Testis (tissue), 3 donors: Measurements from ENCODE around the gene TMEM41B. TPM values are rescaled to one million over a fixed set of nuclear protein-coding genes. Genes with fewer than 3 reads are reported as not detected.
A peak's percentile ranks its signal among the peaks of the same experiment; 100 is the strongest.
"Not testable (repeated sequence)": the region's sequence is repeated elsewhere in the genome, so short reads cannot be mapped to it uniquely, and the experiment has no call there.

Experiments
- DNase-seq: peaks from one replicate; pipeline ENCODE4 v3.0.0-alpha.2; 2019
- H3K27ac ChIP-seq, 2 donors: fragments of 200-600 bp; sonication (generic); one replicate each; pipeline ENCODE4 v1.5.1; 2019
- H3K27me3 ChIP-seq: fragments of 200-600 bp; sonication (generic); one replicate; pipeline ENCODE4 v1.5.1; 2019
- H3K36me3 ChIP-seq: fragments of 200-600 bp; sonication (generic); one replicate; pipeline ENCODE4 v1.5.1; 2017; ENCODE audit warnings: low read depth; ENCODE audit errors: missing control alignments
- H3K4me1 ChIP-seq: fragments of 200-600 bp; sonication (generic); one replicate; pipeline ENCODE4 v1.5.1; 2019
- H3K4me3 ChIP-seq, 2 donors: fragments of 200-600 bp; sonication (generic); one replicate each; pipeline ENCODE4 v1.5.1; 2017 to 2019
- H3K9me3 ChIP-seq: fragments of 200-600 bp; sonication (generic); one replicate; pipeline ENCODE4 v1.5.1; 2017
- CTCF ChIP-seq, 3 experiments: fragments of 450-650 bp in 2 of 3; fragments of 200-600 bp in 1 of 3; sonication (generic) in 1 of 3; IDR thresholded peaks; one replicate each; pipeline ENCODE4 v1.5.1; 2016 to 2019; ENCODE audit warnings: antibody characterized with exemption in 3 of 3, mild to moderate bottlenecking in 2 of 3, moderate library complexity in 1 of 3
- POLR2A ChIP-seq: fragments of 450-650 bp; IDR thresholded peaks from one replicate; pipeline ENCODE4 v1.6.1; 2017; ENCODE audit warnings: antibody characterized with exemption, mild to moderate bottlenecking, moderate library complexity
- WGBS, 2 donors: methylation state at CpG; one replicate each; pipeline ENCODE4 v1.1.5; 2018; 5-methylcytosine and 5-hydroxymethylcytosine counted together
- intact Hi-C: fragments of 100-400 bp; cut with DNase I; formaldehyde crosslinking; loops from one replicate; pipeline ENCODE4 v1.15.1; 2023; ENCODE audit warnings: low total_unique reads
- polyA plus RNA-seq: library from polyadenylated mRNA; stranded (reverse); fragments of 350-450 nt; fragmentation: Illumina TruSeq; extraction: RNeasy Lipid Tissue Mini Kit (QIAGEN cat#74804); gene quantifications from one replicate; pipeline ENCODE4 v1.2.3, GENCODE V29; 2014; ENCODE audit warnings: low read depth, low replicate concordance; ENCODE audit not compliant: insufficient read depth
- total RNA-seq, 2 donors: library from RNA; depleted of rRNA; stranded (reverse); fragments of >200 nt; gene quantifications; one replicate each; pipeline ENCODE4 v1.2.3, GENCODE V29; 2016

TMEM41B gene
- total and polyA plus RNA-seq, 3 donors from 2014 or later = 24.2 to 42.6 (median 37.5) TPM

- TF ChIP-seq POLR2A = no peak
- TF ChIP-seq CTCF (IDR thresholded peaks at IDR 0.05) = no peak
- 55 to 69% methylated on average over 13 of the region's 13 CpGs for WGBS, 2 donors
- no peaks in the 10 kb centered on the region for H3K27me3 ChIP-seq
- no peaks in the 10 kb centered on the region for H3K9me3 ChIP-seq
- H3K27ac ChIP-seq = peak overlapping the region in 1 of 2 donors; percentile 71
- peaks cover 4% of the 10 kb centered on the region for H3K4me1 ChIP-seq
- no peak for DNase-seq
- H3K36me3 ChIP-seq = no peaks in the 10 kb centered on the region
- peak overlapping the region in 1 of 2 donors; percentile 96 for H3K4me3 ChIP-seq
- intact Hi-C loops = no loop called here
These were observed 48.2 kb downstream of the TMEM41B start for GRCh38 chr11:9266132-9266736.

DNA sequence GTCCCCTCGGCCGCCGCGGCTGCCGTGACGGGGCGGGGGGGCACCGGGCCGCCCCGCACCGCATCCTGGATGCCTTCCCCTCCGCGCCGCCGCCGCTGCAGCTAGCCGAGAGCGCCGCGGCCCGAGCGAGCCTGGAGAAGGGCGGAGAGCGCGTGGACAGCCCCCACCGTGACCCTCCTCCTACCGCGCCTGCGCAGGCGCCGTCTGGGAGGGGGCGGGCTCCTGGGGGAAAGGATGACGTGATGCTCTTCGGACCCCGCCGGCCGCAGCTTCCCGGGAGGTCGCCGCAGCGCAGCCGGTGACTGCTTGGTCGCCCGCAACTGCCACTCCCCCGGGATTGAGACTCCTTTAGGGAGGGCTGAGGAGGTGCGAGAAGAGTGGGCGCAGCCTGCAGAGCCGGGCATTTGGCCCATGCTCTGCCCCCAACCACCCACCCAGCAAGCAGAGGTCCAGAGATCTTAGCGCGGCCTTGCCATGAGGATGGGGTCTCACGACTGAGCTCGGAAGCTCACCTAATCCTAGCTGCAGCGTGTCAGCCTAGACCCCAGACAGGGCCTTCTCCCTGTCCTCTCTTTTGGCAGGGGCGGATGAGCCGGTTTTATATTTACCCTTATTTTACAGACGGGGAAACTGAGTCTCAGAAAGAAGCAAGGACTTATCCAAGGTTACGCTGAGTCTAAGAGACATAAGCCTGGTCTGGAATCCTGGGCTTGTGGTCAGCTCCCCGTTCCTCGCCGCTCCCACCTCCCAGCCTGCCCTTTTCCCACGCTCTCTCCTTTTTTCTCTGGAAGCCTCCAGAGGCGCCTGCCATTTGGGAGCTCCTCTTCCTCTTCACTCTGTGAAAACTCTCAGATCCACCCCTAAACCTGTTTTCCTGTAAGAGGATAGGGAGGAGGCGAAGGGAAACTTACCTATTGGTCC is 48.9 kb downstream of the TMEM41B start, which contains the start of gene DENND5A:
DENND5A (minus strand) TSS at position 140 of the 921 bp plus-strand sequence. CDS start 281 bp downstream, outside the sequence.
- no peak for TF ChIP-seq CTCF (IDR thresholded peaks at IDR 0.05)
- TF ChIP-seq POLR2A = peak; percentile 48
- 4 to 10% methylated on average over 28 to 49 of the region's 63 CpGs for WGBS, 2 donors
- H3K27me3 ChIP-seq = no peaks in the 10 kb centered on the region
- intact Hi-C loops = no loop called here
- H3K27ac ChIP-seq = peak within 1 kb of the TSS; percentile 84 to 97
- peak within 1 kb of the TSS; percentile 88 to 96 for H3K4me3 ChIP-seq
- H3K4me1 ChIP-seq = peaks cover 4% of the 10 kb centered on the region
- no peaks in the 10 kb centered on the region for H3K9me3 ChIP-seq
- no peaks in the 10 kb centered on the region for H3K36me3 ChIP-seq
- DNase-seq = peak; percentile 87

GRCh38 chr11:9264316-9265210 is 49.8 kb downstream of the TMEM41B start:
- intact Hi-C loops = no loop called here
- TF ChIP-seq POLR2A (no peak), CTCF (IDR thresholded peaks at IDR 0.05) (no peak)
- Histone ChIP-seq H3K36me3 (no peaks in the 10 kb centered on the region), H3K9me3 (no peaks in the 10 kb centered on the region), H3K27ac (peak overlapping the region; percentile 84 to 97), H3K27me3 (no peaks in the 10 kb centered on the region), H3K4me1 (peaks cover 4% of the 10 kb centered on the region), H3K4me3 (peak overlapping the region; percentile 88 to 96)
- 0 to 1% methylated on average over 20 to 55 of the region's 76 CpGs for WGBS, 2 donors
- DNase-seq = peak; percentile 67

DNA sequence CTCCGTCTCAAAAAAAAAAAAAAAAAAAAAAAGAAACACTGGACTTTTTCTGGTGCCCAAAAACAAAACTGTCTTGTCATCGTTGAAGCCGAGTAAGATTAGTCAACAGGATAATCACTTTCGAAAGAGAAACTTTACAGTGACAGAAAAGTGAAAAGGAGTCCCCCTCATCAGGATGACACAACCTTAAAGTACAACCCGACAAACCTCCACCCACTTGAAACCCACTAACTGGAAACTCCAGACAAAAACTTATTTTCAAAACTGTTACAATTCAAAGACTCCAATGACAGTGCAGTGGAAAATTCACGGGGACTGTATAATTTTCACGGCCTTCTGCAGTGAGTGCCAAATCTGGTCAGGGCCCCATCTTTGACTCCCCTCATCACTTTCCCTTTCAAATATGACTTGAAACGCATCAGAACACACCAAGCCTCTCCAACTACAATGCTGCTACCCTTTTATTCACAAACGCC is 50.5 kb downstream of the TMEM41B start:
- no peak for TF ChIP-seq POLR2A
- Histone ChIP-seq H3K9me3 (no peaks in the 10 kb centered on the region), H3K36me3 (no peaks in the 10 kb centered on the region), H3K27ac (peak overlapping the region; percentile 84 to 97), H3K4me3 (peak overlapping the region; percentile 88 to 96), H3K27me3 (no peaks in the 10 kb centered on the region), H3K4me1 (peaks cover 4% of the 10 kb centered on the region)
- 5% methylated on average over 9 of the region's 9 CpGs for WGBS, 2 donors
- DNase-seq = no peak
- intact Hi-C loops = no loop called here

DNA sequence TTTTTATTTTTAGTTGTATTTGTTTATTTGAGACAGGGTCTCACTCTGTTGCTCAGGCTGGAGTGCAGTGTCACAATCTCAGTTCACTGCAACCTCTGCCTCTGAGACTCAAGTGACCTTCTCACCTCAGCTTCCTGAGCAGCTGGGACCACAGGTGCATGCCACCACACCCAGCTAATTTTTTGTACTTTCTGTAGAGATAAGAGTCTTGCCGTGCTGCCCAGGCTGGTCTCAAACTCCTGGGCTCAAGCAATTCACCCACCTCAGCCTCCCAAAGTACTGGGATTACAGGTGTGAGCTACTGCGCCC is 53.6 kb downstream of the TMEM41B start:
- intact Hi-C loops, DNase-seq, H3K27me3 ChIP-seq, H3K4me1 ChIP-seq, H3K9me3 ChIP-seq, H3K27ac ChIP-seq, H3K4me3 ChIP-seq, H3K36me3 ChIP-seq: not testable (repeated sequence)
- WGBS, 2 donors = 79% methylated on average over 2 of the region's 2 CpGs
